ENCODE results near the gene PPP1R1C.

DNA sequence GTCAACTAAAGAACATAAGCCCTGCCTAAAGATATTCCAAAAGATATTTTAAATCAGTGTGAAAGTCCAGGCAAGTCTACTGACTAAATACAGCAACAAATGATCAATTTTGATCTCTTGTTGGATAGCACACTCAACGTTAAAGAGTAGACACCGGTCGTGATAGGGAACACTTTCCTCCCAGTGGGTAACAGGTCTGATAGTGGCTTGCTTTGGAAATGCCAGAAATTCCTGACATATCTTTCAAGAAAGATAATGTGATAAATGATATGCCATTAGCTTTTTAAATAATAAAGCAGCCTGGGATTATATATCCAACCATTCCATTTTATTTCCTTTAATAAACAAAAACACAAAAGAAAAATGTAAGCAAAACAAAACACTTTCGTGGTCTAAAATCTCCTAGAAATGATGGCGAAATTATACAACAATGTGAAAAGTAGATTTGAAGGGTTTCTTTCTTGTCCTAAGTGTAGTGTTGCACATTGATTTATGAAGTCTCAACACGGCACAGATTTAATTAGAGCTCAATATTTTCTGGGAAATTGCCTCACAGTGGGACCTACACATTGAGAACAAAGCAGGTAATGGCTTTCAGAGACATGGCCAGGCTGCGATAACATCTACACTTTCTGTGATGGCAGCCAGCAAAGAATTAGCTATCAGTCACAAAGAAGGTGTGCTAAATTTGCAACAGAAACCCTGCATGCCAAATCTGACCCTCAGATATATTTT is 158.6 kb downstream of the PPP1R1C start:
- no peak for TF ChIP-seq POLR2AphosphoS5 (IDR thresholded peaks at IDR 0.05)
- TF ChIP-seq, protein P1, sequence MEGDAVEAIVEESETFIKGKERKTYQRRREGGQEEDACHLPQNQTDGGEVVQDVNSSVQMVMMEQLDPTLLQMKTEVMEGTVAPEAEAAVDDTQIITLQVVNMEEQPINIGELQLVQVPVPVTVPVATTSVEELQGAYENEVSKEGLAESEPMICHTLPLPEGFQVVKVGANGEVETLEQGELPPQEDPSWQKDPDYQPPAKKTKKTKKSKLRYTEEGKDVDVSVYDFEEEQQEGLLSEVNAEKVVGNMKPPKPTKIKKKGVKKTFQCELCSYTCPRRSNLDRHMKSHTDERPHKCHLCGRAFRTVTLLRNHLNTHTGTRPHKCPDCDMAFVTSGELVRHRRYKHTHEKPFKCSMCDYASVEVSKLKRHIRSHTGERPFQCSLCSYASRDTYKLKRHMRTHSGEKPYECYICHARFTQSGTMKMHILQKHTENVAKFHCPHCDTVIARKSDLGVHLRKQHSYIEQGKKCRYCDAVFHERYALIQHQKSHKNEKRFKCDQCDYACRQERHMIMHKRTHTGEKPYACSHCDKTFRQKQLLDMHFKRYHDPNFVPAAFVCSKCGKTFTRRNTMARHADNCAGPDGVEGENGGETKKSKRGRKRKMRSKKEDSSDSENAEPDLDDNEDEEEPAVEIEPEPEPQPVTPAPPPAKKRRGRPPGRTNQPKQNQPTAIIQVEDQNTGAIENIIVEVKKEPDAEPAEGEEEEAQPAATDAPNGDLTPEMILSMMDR (IDR thresholded peaks at IDR 0.05), result no peak
- no peak for TF ChIP-seq POLR2A (IDR thresholded peaks at IDR 0.05; ENCODE audit: low read depth)
- TF ChIP-seq EP300 (IDR thresholded peaks at IDR 0.05), result no peak

Data from esophagus muscularis mucosa (tissue), 4 donors.